GM23248 (cell line): Measurements from ENCODE around the gene SERPINB1.

Experiments used
- EZH2 ChIP-seq: fragments of 200-600 bp; sonication (generic); IDR thresholded peaks from 2 replicates; pipeline ENCODE4 v1.6.1; 2018; ENCODE audit warnings: antibody characterized with exemption, mild to moderate bottlenecking; ENCODE audit not compliant: insufficient read depth, poor library complexity, severe bottlenecking
- EZH2phosphoT487 ChIP-seq: fragments of 200-600 bp; sonication (generic); IDR thresholded peaks from 2 replicates; pipeline ENCODE4 v1.6.1; 2018; ENCODE audit warnings: antibody characterized with exemption, moderate library complexity, mild to moderate bottlenecking, low read depth; ENCODE audit not compliant: insufficient read depth

GRCh38 chr6:2877960-2878359, 36.3 kb upstream of the SERPINB1 start:
- TF ChIP-seq EZH2, result no peak
- no peak for TF ChIP-seq EZH2phosphoT487
